Measurements from ENCODE around the gene TINAG.

The TINAG gene

DNA sequence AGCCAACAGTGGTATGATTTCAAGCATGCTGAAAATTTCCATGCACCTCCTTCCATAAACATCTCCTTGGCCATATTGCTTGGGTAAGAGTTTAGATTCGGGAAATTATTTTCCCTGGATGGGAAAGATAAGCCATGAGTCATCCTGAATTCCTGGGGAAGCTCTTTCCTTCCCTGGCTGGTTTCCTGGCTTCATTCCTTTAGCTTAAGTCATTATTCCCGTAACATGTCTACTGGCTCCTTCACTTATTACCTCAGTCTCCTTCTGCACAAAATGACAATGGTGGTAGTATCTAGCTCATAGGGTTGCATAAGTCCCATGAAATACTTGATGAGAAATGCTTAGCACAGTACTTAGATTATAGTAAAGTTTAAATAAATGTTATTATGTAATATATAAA lies 27.6 kb downstream of the TINAG start:
- H3K27ac ChIP-seq = no peak overlapping the region
- H3K27me3 ChIP-seq (replicated peaks) = no peaks in the 10 kb centered on the region
- TF ChIP-seq, protein P1, sequence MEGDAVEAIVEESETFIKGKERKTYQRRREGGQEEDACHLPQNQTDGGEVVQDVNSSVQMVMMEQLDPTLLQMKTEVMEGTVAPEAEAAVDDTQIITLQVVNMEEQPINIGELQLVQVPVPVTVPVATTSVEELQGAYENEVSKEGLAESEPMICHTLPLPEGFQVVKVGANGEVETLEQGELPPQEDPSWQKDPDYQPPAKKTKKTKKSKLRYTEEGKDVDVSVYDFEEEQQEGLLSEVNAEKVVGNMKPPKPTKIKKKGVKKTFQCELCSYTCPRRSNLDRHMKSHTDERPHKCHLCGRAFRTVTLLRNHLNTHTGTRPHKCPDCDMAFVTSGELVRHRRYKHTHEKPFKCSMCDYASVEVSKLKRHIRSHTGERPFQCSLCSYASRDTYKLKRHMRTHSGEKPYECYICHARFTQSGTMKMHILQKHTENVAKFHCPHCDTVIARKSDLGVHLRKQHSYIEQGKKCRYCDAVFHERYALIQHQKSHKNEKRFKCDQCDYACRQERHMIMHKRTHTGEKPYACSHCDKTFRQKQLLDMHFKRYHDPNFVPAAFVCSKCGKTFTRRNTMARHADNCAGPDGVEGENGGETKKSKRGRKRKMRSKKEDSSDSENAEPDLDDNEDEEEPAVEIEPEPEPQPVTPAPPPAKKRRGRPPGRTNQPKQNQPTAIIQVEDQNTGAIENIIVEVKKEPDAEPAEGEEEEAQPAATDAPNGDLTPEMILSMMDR (IDR thresholded peaks at IDR 0.05; ENCODE audit: low read depth, low read length, missing control alignments) = no peak
- DNase-seq = peak; percentile 81
- H3K4me3 ChIP-seq (ENCODE audit: low read depth, low read length) = no peak overlapping the region
- H3K36me3 ChIP-seq (replicated peaks) = no peaks in the 10 kb centered on the region
- in situ Hi-C loops (cut with HindIII; ENCODE audit: low pct_ligation_motif_present, low sequenced_read_pairs) = no loop called here

DNA sequence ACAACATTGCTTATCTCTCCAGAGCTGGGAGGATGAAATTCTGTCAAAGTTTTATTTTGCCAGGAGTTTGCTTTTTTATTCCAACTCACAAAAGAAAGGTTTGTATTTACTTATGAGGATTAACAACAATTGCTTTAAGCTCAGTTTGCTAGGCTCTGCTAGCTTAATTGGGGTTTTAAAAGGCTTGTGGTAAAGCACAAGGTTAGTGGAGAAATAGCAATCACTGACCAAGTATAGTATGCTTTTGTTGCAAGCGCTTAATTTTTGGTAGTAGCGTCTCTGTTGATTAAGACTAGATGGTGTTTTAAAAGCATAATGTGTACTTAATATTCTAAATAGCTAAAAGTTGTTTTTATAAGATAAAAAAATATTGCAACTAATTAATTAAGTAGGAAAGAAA lies 45.7 kb downstream of the TINAG start:
- DNase-seq = no peak
- no peaks in the 10 kb centered on the region for H3K36me3 ChIP-seq (replicated peaks)
- no peak overlapping the region for H3K27ac ChIP-seq
- in situ Hi-C loops (cut with HindIII; ENCODE audit: low pct_ligation_motif_present, low sequenced_read_pairs) = no loop called here
- H3K4me3 ChIP-seq (ENCODE audit: low read depth, low read length) = no peak overlapping the region
- H3K27me3 ChIP-seq (replicated peaks) = no peaks in the 10 kb centered on the region
- TF ChIP-seq, protein P1 (IDR thresholded peaks at IDR 0.05; ENCODE audit: low read depth, low read length, missing control alignments) = no peak

DNA sequence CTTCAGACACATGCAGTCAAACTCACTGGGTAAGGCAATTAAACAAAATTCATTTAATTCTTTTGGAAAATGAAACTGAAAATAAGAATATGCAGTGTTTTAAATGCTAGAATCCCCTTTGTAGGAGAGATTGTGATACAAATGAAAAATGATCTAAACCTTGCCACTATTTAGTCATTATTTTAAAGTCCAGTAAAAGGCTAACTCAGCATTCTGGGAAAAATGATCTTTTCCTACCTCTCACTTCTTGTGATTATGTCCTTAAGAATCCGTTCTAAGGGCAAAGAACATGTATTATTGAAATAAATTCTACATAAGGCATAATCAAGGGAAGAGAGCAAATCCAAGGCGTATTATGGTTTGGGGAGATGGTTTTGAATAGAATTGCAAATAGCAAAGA lies 46.4 kb downstream of the TINAG start:
- in situ Hi-C loops (cut with HindIII; ENCODE audit: low pct_ligation_motif_present, low sequenced_read_pairs) = no loop called here
- DNase-seq = no peak
- TF ChIP-seq, protein P1 (IDR thresholded peaks at IDR 0.05; ENCODE audit: low read depth, low read length, missing control alignments) = no peak
- no peaks in the 10 kb centered on the region for H3K27me3 ChIP-seq (replicated peaks)
- no peaks in the 10 kb centered on the region for H3K36me3 ChIP-seq (replicated peaks)
- no peak overlapping the region for H3K27ac ChIP-seq
- no peak overlapping the region for H3K4me3 ChIP-seq (ENCODE audit: low read depth, low read length)

DNA sequence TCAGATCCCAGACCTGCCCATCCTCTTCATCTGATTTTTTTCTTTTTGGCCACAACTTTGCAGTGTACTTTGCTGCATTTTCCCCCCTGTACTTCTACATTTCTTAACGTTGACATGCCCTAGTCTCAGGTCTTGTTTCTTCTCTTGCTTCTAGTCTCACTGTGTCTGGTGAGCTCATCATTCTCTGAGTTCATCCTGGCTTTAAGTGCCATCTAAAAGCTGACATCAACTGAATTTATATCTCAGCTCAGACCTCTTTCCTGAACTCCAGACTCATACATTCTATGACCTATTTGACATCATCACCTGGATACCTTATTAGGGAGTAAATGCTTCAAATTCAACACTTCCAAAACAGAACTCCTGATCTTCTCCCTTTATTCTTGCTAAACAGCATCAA lies 48.9 kb downstream of the TINAG start:
- no peaks in the 10 kb centered on the region for H3K36me3 ChIP-seq (replicated peaks)
- no peak for DNase-seq
- H3K4me3 ChIP-seq (ENCODE audit: low read depth, low read length) = no peak overlapping the region
- H3K27me3 ChIP-seq (replicated peaks) = no peaks in the 10 kb centered on the region
- H3K27ac ChIP-seq = no peak overlapping the region
- in situ Hi-C loops (cut with HindIII; ENCODE audit: low pct_ligation_motif_present, low sequenced_read_pairs) = no loop called here
- TF ChIP-seq, protein P1 (IDR thresholded peaks at IDR 0.05; ENCODE audit: low read depth, low read length, missing control alignments) = no peak

DNA sequence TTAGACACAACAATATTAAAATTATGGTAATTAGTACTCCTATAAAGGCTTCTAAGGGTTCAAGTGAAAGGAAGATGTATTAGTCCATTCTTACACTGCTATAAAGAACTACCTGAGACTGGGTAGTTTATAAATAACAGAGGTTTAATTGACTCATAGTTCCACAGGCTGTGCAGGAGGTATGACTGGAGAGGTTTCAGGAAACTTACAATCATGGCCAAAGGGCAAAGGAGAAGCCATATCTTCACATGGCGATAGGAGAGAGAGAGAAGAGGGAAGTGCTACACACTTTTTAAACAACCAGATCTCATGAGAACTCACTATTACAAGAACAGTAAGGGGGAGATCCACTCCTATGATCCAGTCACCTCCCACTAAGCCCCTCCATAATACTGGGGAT lies 52.9 kb downstream of the TINAG start:
- TF ChIP-seq, protein P1 (IDR thresholded peaks at IDR 0.05; ENCODE audit: low read depth, low read length, missing control alignments) = no peak
- no peak for DNase-seq
- Histone ChIP-seq H3K4me3 (ENCODE audit: low read depth, low read length) (no peak overlapping the region), H3K36me3 (replicated peaks) (no peaks in the 10 kb centered on the region), H3K27me3 (replicated peaks) (no peaks in the 10 kb centered on the region), H3K27ac (no peak overlapping the region)
- in situ Hi-C loops (cut with HindIII; ENCODE audit: low pct_ligation_motif_present, low sequenced_read_pairs) = no loop called here

DNA sequence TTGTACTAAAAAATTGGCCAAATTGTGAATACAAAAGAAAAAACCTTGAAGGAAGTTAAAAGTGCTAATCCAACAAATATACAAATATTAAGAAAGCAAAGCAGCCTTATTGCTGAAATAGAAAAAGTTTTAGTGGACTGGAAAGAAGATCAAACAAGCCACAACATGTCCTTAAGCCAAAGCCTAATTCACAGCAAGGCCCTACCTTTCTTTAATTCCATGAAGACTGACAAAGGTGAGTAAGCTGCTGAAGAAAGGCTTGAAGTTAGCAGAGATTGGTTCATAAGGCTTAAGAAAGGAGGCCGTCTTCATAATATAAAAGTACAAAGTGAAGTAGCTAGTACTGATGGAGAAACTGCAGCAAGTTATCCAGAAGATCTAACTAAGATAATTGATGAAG lies 53.5 kb downstream of the TINAG start:
- no peak overlapping the region for H3K27ac ChIP-seq
- in situ Hi-C loops (cut with HindIII; ENCODE audit: low pct_ligation_motif_present, low sequenced_read_pairs) = no loop called here
- H3K27me3 ChIP-seq (replicated peaks) = no peaks in the 10 kb centered on the region
- no peaks in the 10 kb centered on the region for H3K36me3 ChIP-seq (replicated peaks)
- DNase-seq = no peak
- TF ChIP-seq, protein P1 (IDR thresholded peaks at IDR 0.05; ENCODE audit: low read depth, low read length, missing control alignments) = no peak
- no peak overlapping the region for H3K4me3 ChIP-seq (ENCODE audit: low read depth, low read length)

All from brain microvascular endothelial cell (primary cell).